IMR-90 (cell line): Measurements from ENCODE around the gene RNF11. TPM values are rescaled to one million over a fixed set of nuclear protein-coding genes. Genes with fewer than 3 reads are reported as not detected.

Experiments used
- ATAC-seq: fragments of 200-7000 bp; cut with Tn5 transposase; 2 replicates; pipeline ENCODE4 v1.9.1; 2020; ENCODE audit warnings: low read depth, mild to moderate bottlenecking, moderate library complexity
- BruUV-seq: library from RNA; stranded (reverse); fragments of 400-500 nt; replicated peaks from 2 replicates; lab custom pipeline; 2021; lab: Mats Ljungman, UMichigan
- CTCF ChIA-PET: fragments of 300-600 bp; formaldehyde crosslinking; extraction: SDS; loops from one replicate; lab custom pipeline; 2021; ENCODE audit warnings: antibody characterized with exemption; lab: Yijun Ruan, JAX
- POLR2A ChIA-PET: fragments of 300-600 bp; sonication (Branson Sonifier 250); formaldehyde crosslinking; loops from one replicate; lab custom pipeline; 2022; ENCODE audit warnings: antibody characterized with exemption; ENCODE audit not compliant: unreplicated experiment; lab: Charles Lee
- DNase-seq: peaks from one replicate; pipeline ENCODE4 v3.0.0; 2013
- H2AFZ ChIP-seq: replicated peaks from 2 replicates; pipeline ENCODE3; 2013; ENCODE audit warnings: low read length, mild to moderate bottlenecking; ENCODE audit not compliant: poor library complexity
- H2AK5ac ChIP-seq: 2 replicates; pipeline ENCODE4 v1.6.1; 2013; ENCODE audit warnings: low read depth, low read length, inconsistent platforms
- H2AK9ac ChIP-seq: replicated peaks from 2 replicates; pipeline ENCODE3; 2013; ENCODE audit warnings: mild to moderate bottlenecking, low read depth, low read length, moderate library complexity; ENCODE audit not compliant: poor library complexity
- H2BK120ac ChIP-seq: 2 replicates; pipeline ENCODE4 v1.6.1; 2013; ENCODE audit warnings: low read depth, low read length, inconsistent platforms
- H2BK15ac ChIP-seq: 3 replicates; pipeline ENCODE4 v1.6.1; 2013; ENCODE audit warnings: low read depth, low read length, inconsistent platforms
- H2BK20ac ChIP-seq: 2 replicates; pipeline ENCODE4 v1.6.1; 2013; ENCODE audit warnings: low read depth, mild to moderate bottlenecking, inconsistent platforms, low read length, moderate library complexity
- H2BK5ac ChIP-seq: 2 replicates; pipeline ENCODE4 v1.6.1; 2013; ENCODE audit warnings: mild to moderate bottlenecking, low read depth, low read length, inconsistent platforms; ENCODE audit not compliant: poor library complexity, severe bottlenecking
- H3K14ac ChIP-seq: replicated peaks from 2 replicates; pipeline ENCODE4 v1.6.1; 2013; ENCODE audit warnings: low read depth, low read length, inconsistent platforms
- H3K18ac ChIP-seq: 2 replicates; pipeline ENCODE4 v1.6.1; 2013; ENCODE audit warnings: low read depth, low read length, control low read depth
- H3K23ac ChIP-seq: 2 replicates; pipeline ENCODE4 v1.6.1; 2013; ENCODE audit warnings: low read depth, low read length, inconsistent platforms
- H3K27ac ChIP-seq: 2 replicates; pipeline ENCODE4 v1.5.1; 2013; ENCODE audit warnings: mild to moderate bottlenecking, control low read depth, low read length; ENCODE audit not compliant: insufficient read depth
- H3K27me3 ChIP-seq: 2 replicates; pipeline ENCODE4 v1.6.1; 2013; ENCODE audit warnings: low read length; ENCODE audit not compliant: control insufficient read depth, insufficient read depth
- H3K36me3 ChIP-seq: 2 replicates; pipeline ENCODE4 v1.6.1; 2013; ENCODE audit warnings: low read length, mixed read lengths; ENCODE audit not compliant: control insufficient read depth, insufficient read depth
- H3K4ac ChIP-seq: 2 replicates; pipeline ENCODE4 v1.6.1; 2013; ENCODE audit warnings: low read depth, low read length, inconsistent platforms
- H3K4me1 ChIP-seq: 2 replicates; pipeline ENCODE4 v1.6.1; 2013; ENCODE audit warnings: low read length, mixed read lengths; ENCODE audit not compliant: control insufficient read depth, insufficient read depth
- H3K4me2 ChIP-seq: 2 replicates; pipeline ENCODE4 v1.6.1; 2013; ENCODE audit warnings: low read depth, mild to moderate bottlenecking, control low read depth, low read length, moderate library complexity
- H3K4me3 ChIP-seq: 2 replicates; pipeline ENCODE4 v1.5.1; 2013; ENCODE audit warnings: low read depth, mild to moderate bottlenecking, control low read depth, low read length, moderate library complexity; ENCODE audit not compliant: insufficient read depth
- H3K56ac ChIP-seq: 2 replicates; pipeline ENCODE4 v1.6.1; 2013; ENCODE audit warnings: low read length, inconsistent platforms; ENCODE audit not compliant: insufficient read depth; ENCODE audit errors: extremely low read depth
- H3K79me1 ChIP-seq, 2 experiments: 2 replicates each; pipeline ENCODE4 v1.6.1; 2013; ENCODE audit warnings: low read length in 2 of 2, inconsistent platforms in 1 of 2, low read depth in 1 of 2
- H3K9ac ChIP-seq: 2 replicates; pipeline ENCODE4 v1.6.1; 2013; ENCODE audit warnings: low read depth, low read length, control low read depth
- H3K9me1 ChIP-seq: 2 replicates; pipeline ENCODE4 v1.6.1; 2013; ENCODE audit warnings: low read length, inconsistent platforms; ENCODE audit not compliant: insufficient read depth
- H3K9me3 ChIP-seq: 2 replicates; pipeline ENCODE4 v1.6.1; 2013; ENCODE audit warnings: low read length; ENCODE audit not compliant: control insufficient read depth, insufficient read depth
- H4K20me1 ChIP-seq: 2 replicates; pipeline ENCODE4 v1.6.1; 2013; ENCODE audit warnings: low read length, inconsistent platforms; ENCODE audit not compliant: insufficient read depth
- H4K5ac ChIP-seq: 2 replicates; pipeline ENCODE4 v1.6.1; 2013; ENCODE audit warnings: mild to moderate bottlenecking, low read depth, low read length, control low read depth
- H4K8ac ChIP-seq, 2 experiments: 2 replicates each; pipeline ENCODE4 v1.6.1; 2013; ENCODE audit warnings: low read depth in 2 of 2, low read length in 2 of 2, control low read depth in 1 of 2, inconsistent platforms in 1 of 2
- H4K91ac ChIP-seq: 2 replicates; pipeline ENCODE4 v1.6.1; 2013; ENCODE audit warnings: low read depth, low read length, inconsistent platforms; ENCODE audit not compliant: insufficient read depth
- CHD1 ChIP-seq: IDR thresholded peaks from 2 replicates; pipeline ENCODE4 v1.6.1; 2012; ENCODE audit warnings: low read depth, low read length, improper control_type of control experiment
- MAFK ChIP-seq: IDR thresholded peaks from 2 replicates; pipeline ENCODE4 v1.6.1; 2012; ENCODE audit warnings: low read depth, low read length, improper control_type of control experiment
- RFX5 ChIP-seq: IDR thresholded peaks from 2 replicates; pipeline ENCODE4 v1.8.0; 2012; ENCODE audit warnings: low read depth, mild to moderate bottlenecking, low read length, moderate library complexity
- USF2 ChIP-seq: fragments of 150-350 bp; IDR thresholded peaks from 2 replicates; pipeline ENCODE4 v1.6.1; 2017; ENCODE audit warnings: mild to moderate bottlenecking, antibody characterized with exemption, low read length, low read depth
- WGBS, 2 experiments: methylation state at CpG; one replicate each; pipeline versions ENCODE4 v1.1.5 to v1.1.7; 2013; ENCODE audit warnings: missing lambda C conversion rate in 2 of 2; ENCODE audit not compliant: insufficient read length in 1 of 2; ENCODE audit errors: extremely low coverage in 2 of 2; 5-methylcytosine and 5-hydroxymethylcytosine counted together
- dilution Hi-C: fragments of 300-500 bp; cut with HindIII; formaldehyde crosslinking; loops from one replicate; pipeline ENCODE4 v1.14.3; 2018; ENCODE audit warnings: low sequenced_read_pairs; ENCODE audit not compliant: unreplicated experiment
- in situ Hi-C: fragments of 300-500 bp; cut with MboI; formaldehyde crosslinking; loops from 3 replicates; pipeline ENCODE4 v1.14.3; 2019; ENCODE audit warnings: low sequenced_read_pairs, inconsistent platforms, mixed read lengths
- intact Hi-C: fragments of 100-400 bp; cut with micrococcal nuclease; formaldehyde crosslinking; loops from 2 replicates; pipeline ENCODE4 v1.10.0; 2022
- polyA plus RNA-seq, 3 experiments: library from polyadenylated mRNA; depleted of rRNA; stranded (reverse); fragments of >200 nt; gene quantifications; 2 replicates each; pipeline ENCODE4 v1.2.3, GENCODE V29; 2012; ENCODE audit warnings: low replicate concordance in 1 of 3
- total RNA-seq: library from RNA; depleted of rRNA; stranded (reverse); fragments of >200 nt; gene quantifications from 2 replicates; pipeline ENCODE4 v1.2.3, GENCODE V29; 2012

The RNF11 gene
- total and polyA plus RNA-seq, 2 of the 4 experiments (the other 2 are of a cell fraction): 63.3 to 64.1 TPM

- no peak for TF ChIP-seq USF2
Observed at GRCh38 chr1:51297401-51298321, 61.6 kb downstream of the RNF11 start (continued).

GRCh38 chr1:51298322-51298705 lies 62.2 kb downstream of the RNF11 start:
- no TSS peak for BruUV-seq
- Histone ChIP-seq H3K4me3 (no peak overlapping the region), H3K14ac (no peak overlapping the region), H2AK9ac (peak overlapping the region; percentile 28), H4K8ac (no peak overlapping the region), H3K27ac (no peak overlapping the region), H2BK5ac (no peak overlapping the region), H4K5ac (no peak overlapping the region), H4K91ac (no peak overlapping the region), H4K20me1 (no peaks in the 10 kb centered on the region), H3K9me1 (peaks cover 9% of the 10 kb centered on the region; the same call in 1 of the 2 replicates), H3K27me3 (no peaks in the 10 kb centered on the region), H3K4ac (no peak overlapping the region), H2AFZ (no peak overlapping the region), H3K18ac (no peak overlapping the region), H2AK5ac (no peak overlapping the region), H3K9ac (no peak overlapping the region), H3K36me3 (no peaks in the 10 kb centered on the region), H3K4me2 (no peak overlapping the region), H2BK120ac (no peak overlapping the region), H2BK15ac (no peak overlapping the region), H3K79me1 (no peaks in the 10 kb centered on the region), H3K4me1 (no peaks in the 10 kb centered on the region), H2BK20ac (no peak overlapping the region), H3K23ac (no peak overlapping the region), H3K56ac (no peak overlapping the region), H3K9me3 (no peaks in the 10 kb centered on the region)
- intact Hi-C loops: loop anchor here (5.0 to 10.0 kb wide), 2 partner anchors 324 to 371 kb away; partner anchors contain the start of gene CDKN2C
- DNase-seq: no peak
- 67% methylated on average over 1 of the region's 4 CpGs; no CpG with 5 or more reads in 1 of the 2 experiments for WGBS, 2 experiments
- ChIA-PET POLR2A (interaction anchor here (0.6 kb wide), 1 partner anchor 22 kb away, joined by 3 read pairs; no protein-coding TSS in a partner anchor), CTCF (interaction anchor here (1.8 kb wide), 1 partner anchor 107 kb away, joined by 5 read pairs; no protein-coding TSS in a partner anchor)
- dilution Hi-C loops: no loop called here
- no peak for ATAC-seq
- in situ Hi-C loops: loop anchor here (10.0 kb wide), 1 partner anchor 374 kb away; no protein-coding TSS in a partner anchor
- TF ChIP-seq MAFK (no peak), CHD1 (no peak), RFX5 (no peak), USF2 (no peak)
